Measurements from ENCODE around the gene TRUB2.

TRUB2 gene

DNA sequence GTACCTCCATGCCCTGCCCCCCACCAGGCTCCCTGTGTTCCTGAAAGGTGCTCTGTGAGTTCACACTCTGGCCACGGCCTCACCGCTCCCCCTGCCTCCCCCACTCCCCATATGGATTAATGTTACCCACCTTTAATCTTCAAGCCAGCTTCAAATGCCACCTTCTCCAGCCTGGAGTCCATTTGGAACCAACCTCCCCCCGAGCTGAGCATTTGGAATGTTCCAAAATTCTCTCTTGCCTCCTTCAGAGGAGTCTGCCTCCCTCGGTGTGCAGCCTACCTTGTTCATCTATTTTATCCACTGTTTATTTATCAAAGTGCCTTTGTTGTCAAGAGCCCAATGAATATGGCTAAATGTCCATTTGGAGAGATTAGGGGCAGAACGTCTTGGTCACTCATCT, 50.7 kb downstream of the TRUB2 start:
- no peak overlapping the region for H3K4me3 ChIP-seq (replicated peaks; ENCODE audit: low read depth, low read length)
- TF ChIP-seq, protein P1, sequence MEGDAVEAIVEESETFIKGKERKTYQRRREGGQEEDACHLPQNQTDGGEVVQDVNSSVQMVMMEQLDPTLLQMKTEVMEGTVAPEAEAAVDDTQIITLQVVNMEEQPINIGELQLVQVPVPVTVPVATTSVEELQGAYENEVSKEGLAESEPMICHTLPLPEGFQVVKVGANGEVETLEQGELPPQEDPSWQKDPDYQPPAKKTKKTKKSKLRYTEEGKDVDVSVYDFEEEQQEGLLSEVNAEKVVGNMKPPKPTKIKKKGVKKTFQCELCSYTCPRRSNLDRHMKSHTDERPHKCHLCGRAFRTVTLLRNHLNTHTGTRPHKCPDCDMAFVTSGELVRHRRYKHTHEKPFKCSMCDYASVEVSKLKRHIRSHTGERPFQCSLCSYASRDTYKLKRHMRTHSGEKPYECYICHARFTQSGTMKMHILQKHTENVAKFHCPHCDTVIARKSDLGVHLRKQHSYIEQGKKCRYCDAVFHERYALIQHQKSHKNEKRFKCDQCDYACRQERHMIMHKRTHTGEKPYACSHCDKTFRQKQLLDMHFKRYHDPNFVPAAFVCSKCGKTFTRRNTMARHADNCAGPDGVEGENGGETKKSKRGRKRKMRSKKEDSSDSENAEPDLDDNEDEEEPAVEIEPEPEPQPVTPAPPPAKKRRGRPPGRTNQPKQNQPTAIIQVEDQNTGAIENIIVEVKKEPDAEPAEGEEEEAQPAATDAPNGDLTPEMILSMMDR (IDR thresholded peaks at IDR 0.05; ENCODE audit: low read depth, low read length, missing control alignments), result no peak

DNA sequence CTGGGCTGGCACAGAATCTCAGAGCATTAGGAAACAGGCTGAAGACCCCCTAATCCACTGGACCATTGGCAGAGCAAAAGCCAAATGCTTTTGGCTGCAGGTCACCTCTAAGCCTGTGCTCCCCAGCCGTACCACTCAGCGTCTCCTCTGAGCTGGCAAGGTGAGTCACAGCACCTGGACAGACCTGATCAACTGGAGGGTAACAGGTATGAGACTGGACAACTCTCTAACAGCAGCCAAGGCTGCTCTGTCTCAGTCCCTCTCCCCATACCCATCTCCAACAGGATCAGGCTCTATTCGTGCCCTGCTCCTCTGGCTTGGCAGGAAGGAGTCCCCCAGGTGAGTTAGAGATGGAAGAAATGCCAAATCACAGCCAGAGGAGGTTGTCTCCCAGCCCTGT, 51.1 kb downstream of the TRUB2 start:
- TF ChIP-seq, protein P1 (IDR thresholded peaks at IDR 0.05; ENCODE audit: low read depth, low read length, missing control alignments), result no peak
- H3K4me3 ChIP-seq (replicated peaks; ENCODE audit: low read depth, low read length), result no peak overlapping the region
- DNase-seq (ENCODE audit: extremely low read depth, low read depth), result no peak

More for the DNA sequence above, 50.7 kb downstream of the TRUB2 start:
- DNase-seq (ENCODE audit: extremely low read depth, low read depth), result no peak

DNA sequence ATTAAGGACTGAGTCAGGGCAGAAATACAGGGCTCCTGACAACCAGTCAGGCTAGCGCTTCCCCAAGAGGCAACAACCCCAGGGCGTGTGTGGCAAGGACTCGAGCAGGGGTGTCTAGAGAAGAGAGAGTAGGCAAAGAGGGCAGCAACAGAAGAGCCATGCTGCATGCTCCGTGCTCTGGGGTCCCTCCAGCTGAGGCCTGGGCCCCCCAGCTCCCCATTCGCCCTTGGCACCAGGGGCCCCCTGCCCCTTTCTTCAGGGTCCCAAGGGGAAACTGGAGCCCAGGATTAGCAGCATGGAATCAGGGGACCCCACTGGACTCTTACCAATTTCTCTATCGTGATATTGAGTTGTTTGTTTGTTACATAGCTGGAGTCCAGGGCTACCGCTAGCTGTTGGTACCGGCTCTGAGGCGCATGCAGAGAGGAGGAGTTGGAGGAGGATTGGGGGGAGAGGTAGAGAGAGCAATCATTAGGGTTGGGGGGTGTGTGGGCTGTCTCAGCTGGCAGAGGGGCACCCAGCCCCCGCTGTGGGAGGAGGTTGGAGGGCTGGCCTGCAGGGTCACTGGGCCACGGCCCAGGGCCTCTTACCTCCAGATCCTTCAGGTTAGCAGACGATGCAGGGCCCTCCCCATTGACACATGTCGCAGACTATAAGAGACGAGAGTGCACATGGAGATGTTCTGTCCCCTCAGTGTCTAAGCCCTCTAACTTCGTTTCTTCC, 55.2 kb downstream of the TRUB2 start:
- DNase-seq (ENCODE audit: extremely low read depth, low read depth), result no peak
- no peak overlapping the region for H3K4me3 ChIP-seq (replicated peaks; ENCODE audit: low read depth, low read length)
- TF ChIP-seq, protein P1 (IDR thresholded peaks at IDR 0.05; ENCODE audit: low read depth, low read length, missing control alignments), result no peak

DNA sequence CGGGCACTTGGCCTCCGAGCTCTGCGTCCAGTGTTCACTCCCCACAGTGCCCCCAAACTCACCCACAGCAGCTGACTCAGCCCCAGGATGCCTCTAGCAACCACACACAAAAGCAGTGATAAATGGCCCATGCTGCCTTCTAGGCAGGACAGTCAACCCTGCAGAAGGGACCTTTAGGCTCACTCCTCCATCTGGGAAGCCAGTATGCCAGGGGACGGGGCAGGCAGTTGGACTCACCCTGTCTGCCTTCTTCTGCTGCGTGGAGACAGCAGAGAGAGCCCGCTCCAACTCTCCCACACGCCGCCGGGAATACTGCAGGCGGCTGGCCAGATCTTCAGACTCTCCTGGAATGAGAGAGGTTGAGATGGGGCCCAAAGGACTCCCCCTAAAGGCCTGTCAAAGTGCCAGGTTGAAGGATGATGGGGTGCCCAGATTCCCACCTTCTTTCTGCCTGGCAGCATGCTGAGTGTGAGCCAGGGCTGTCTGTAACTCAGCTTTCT, 56.8 kb downstream of the TRUB2 start:
- TF ChIP-seq, protein P1 (IDR thresholded peaks at IDR 0.05; ENCODE audit: low read depth, low read length, missing control alignments), result no peak
- no peak for DNase-seq (ENCODE audit: extremely low read depth, low read depth)
- H3K4me3 ChIP-seq (replicated peaks; ENCODE audit: low read depth, low read length), result no peak overlapping the region

DNA sequence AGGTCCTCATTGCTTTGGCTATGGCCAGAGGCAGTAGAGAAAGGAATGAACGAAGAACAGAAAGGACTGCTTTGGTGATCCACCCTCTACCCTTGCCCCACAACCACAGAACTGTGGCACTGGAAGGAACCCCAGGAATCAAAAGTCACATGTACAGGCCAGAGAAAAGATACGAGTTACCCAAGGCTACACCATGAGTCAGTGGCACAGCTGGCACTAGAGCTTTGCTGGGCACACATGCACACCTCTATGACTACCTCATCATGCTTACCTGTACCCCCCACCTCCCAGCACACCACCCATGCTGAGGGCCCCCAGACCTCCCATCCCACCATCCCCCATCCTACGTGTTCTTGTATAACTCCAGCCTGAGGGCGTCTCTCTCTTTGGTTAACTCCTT, 59.6 kb downstream of the TRUB2 start:
- no peak overlapping the region for H3K4me3 ChIP-seq (replicated peaks; ENCODE audit: low read depth, low read length)
- TF ChIP-seq, protein P1 (IDR thresholded peaks at IDR 0.05; ENCODE audit: low read depth, low read length, missing control alignments), result no peak
- DNase-seq (ENCODE audit: extremely low read depth, low read depth), result no peak

DNA sequence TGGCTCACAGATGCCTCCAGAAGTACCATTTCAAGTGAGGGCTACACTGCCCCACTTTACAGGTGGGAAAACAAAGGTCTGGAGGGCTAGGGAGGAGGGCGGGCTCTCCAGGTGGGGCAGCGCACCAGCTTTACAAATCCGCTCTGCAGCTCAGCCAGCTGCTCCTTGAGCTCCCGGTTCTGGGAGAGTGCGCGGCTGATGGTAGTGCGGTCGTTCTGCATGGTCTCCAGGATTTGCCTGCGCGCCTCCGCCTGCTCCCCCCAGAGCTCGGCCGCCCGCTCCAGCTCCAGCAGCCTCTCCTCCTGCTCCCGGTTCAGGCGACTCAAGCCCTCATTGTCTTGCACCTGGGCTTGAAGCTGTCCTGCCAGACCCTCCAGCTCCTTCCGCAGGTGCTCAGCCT, 61.9 kb downstream of the TRUB2 start:
- TF ChIP-seq, protein P1 (IDR thresholded peaks at IDR 0.05; ENCODE audit: low read depth, low read length, missing control alignments), result no peak
- no peak overlapping the region for H3K4me3 ChIP-seq (replicated peaks; ENCODE audit: low read depth, low read length)
- DNase-seq (ENCODE audit: extremely low read depth, low read depth), result no peak

All from HFF-Myc (cell line).